Measurements from ENCODE around the gene RFTN1. TPM values are rescaled to one million over a fixed set of nuclear protein-coding genes. Genes with fewer than 3 reads are reported as not detected.

Gene RFTN1
- total and polyA plus RNA-seq, 2 donors (not counting 1 experiment from before 2014, with no cell fraction given): 35.1 to 35.5 TPM

GRCh38 chr3:16337856-16338540 is 175.5 kb downstream of the RFTN1 start:
- Histone ChIP-seq H3K27ac (ENCODE audit: insufficient read depth, low read length) (no peak overlapping the region), H3K4me2 (ENCODE audit: extremely low read depth, insufficient read depth, low read length) (no peak overlapping the region)

DNA sequence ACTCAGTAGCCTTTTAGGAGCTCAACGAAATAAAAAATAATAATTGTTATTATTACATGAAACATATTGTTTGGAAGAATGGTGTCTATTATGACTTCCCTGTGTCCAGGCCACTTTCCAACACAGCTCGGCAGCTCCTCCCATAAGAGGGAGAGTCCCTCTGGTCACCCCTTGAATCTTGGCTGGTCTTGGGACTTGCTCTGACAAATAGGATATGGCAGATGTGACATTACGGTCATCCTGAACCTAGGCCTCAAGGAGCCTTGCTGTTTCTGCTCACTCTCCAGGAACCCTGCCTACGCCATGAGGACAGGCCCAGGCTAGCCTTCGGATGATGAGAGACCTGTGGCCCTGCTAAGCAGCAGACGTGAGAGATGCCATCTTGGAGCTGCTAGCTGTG is 176.7 kb downstream of the RFTN1 start:
- no peak overlapping the region for H2AFZ ChIP-seq (ENCODE audit: low read length)
- no peak for DNase-seq (ENCODE audit: low read depth in 2 of 2)
- no peak overlapping the region for H3K4me2 ChIP-seq (ENCODE audit: extremely low read depth, insufficient read depth, low read length)
- no peaks in the 10 kb centered on the region for H4K20me1 ChIP-seq (ENCODE audit: control insufficient read depth, extremely low read depth, insufficient read depth, low read length)
- H3K36me3 ChIP-seq (ENCODE audit: control insufficient read depth, insufficient read depth, low read length): no peaks in the 10 kb centered on the region
- no peak overlapping the region for H3K4me3 ChIP-seq (replicated peaks in 1 of 4; ENCODE audit: control extremely low read depth in 1 of 4, insufficient read depth in 1 of 4, low read depth in 3 of 4, low read length in 4 of 4)
- no peak overlapping the region for H3K9ac ChIP-seq (ENCODE audit: insufficient read depth, low read length)
- no peaks in the 10 kb centered on the region for H3K9me3 ChIP-seq (ENCODE audit: control insufficient read depth, insufficient read depth, low read depth, low read length)
- no peak overlapping the region for H3K27ac ChIP-seq (ENCODE audit: insufficient read depth, low read length)
- no peaks in the 10 kb centered on the region for H3K79me2 ChIP-seq (ENCODE audit: control insufficient read depth, insufficient read depth, low read length)
- H3K27me3 ChIP-seq (ENCODE audit: control insufficient read depth, insufficient read depth, low read length): no peaks in the 10 kb centered on the region
- TF ChIP-seq, protein P1, sequence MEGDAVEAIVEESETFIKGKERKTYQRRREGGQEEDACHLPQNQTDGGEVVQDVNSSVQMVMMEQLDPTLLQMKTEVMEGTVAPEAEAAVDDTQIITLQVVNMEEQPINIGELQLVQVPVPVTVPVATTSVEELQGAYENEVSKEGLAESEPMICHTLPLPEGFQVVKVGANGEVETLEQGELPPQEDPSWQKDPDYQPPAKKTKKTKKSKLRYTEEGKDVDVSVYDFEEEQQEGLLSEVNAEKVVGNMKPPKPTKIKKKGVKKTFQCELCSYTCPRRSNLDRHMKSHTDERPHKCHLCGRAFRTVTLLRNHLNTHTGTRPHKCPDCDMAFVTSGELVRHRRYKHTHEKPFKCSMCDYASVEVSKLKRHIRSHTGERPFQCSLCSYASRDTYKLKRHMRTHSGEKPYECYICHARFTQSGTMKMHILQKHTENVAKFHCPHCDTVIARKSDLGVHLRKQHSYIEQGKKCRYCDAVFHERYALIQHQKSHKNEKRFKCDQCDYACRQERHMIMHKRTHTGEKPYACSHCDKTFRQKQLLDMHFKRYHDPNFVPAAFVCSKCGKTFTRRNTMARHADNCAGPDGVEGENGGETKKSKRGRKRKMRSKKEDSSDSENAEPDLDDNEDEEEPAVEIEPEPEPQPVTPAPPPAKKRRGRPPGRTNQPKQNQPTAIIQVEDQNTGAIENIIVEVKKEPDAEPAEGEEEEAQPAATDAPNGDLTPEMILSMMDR (conservative IDR thresholded peaks at IDR 0.05 in 1 of 2, IDR thresholded peaks at IDR 0.05 in 1 of 2; ENCODE audit: low read depth in 1 of 2, low read length in 2 of 2): no peak
- TF ChIP-seq EZH2 (IDR thresholded peaks at IDR 0.05; ENCODE audit: low read length, missing control alignments): no peak
- peaks cover 9% of the 10 kb centered on the region for H3K4me1 ChIP-seq (ENCODE audit: control insufficient read depth, extremely low read depth, insufficient read depth, low read length)

More at GRCh38 chr3:16337856-16338540, 175.5 kb downstream of the RFTN1 start:
- H3K36me3 ChIP-seq (ENCODE audit: control insufficient read depth, insufficient read depth, low read length): no peaks in the 10 kb centered on the region
- H3K4me1 ChIP-seq (ENCODE audit: control insufficient read depth, extremely low read depth, insufficient read depth, low read length): peaks cover 9% of the 10 kb centered on the region
- no peak for DNase-seq (ENCODE audit: low read depth in 2 of 2)
- H4K20me1 ChIP-seq (ENCODE audit: control insufficient read depth, extremely low read depth, insufficient read depth, low read length): no peaks in the 10 kb centered on the region
- H3K4me3 ChIP-seq (replicated peaks in 1 of 4; ENCODE audit: control extremely low read depth in 1 of 4, insufficient read depth in 1 of 4, low read depth in 3 of 4, low read length in 4 of 4): no peak overlapping the region
- TF ChIP-seq EZH2 (IDR thresholded peaks at IDR 0.05; ENCODE audit: low read length, missing control alignments): no peak
- TF ChIP-seq, protein P1 (conservative IDR thresholded peaks at IDR 0.05 in 1 of 2, IDR thresholded peaks at IDR 0.05 in 1 of 2; ENCODE audit: low read depth in 1 of 2, low read length in 2 of 2): no peak
- no peaks in the 10 kb centered on the region for H3K79me2 ChIP-seq (ENCODE audit: control insufficient read depth, insufficient read depth, low read length)
- H2AFZ ChIP-seq (ENCODE audit: low read length): no peak overlapping the region
- no peak overlapping the region for H3K9ac ChIP-seq (ENCODE audit: insufficient read depth, low read length)
- H3K27me3 ChIP-seq (ENCODE audit: control insufficient read depth, insufficient read depth, low read length): no peaks in the 10 kb centered on the region
- H3K9me3 ChIP-seq (ENCODE audit: control insufficient read depth, insufficient read depth, low read depth, low read length): no peaks in the 10 kb centered on the region

DNA sequence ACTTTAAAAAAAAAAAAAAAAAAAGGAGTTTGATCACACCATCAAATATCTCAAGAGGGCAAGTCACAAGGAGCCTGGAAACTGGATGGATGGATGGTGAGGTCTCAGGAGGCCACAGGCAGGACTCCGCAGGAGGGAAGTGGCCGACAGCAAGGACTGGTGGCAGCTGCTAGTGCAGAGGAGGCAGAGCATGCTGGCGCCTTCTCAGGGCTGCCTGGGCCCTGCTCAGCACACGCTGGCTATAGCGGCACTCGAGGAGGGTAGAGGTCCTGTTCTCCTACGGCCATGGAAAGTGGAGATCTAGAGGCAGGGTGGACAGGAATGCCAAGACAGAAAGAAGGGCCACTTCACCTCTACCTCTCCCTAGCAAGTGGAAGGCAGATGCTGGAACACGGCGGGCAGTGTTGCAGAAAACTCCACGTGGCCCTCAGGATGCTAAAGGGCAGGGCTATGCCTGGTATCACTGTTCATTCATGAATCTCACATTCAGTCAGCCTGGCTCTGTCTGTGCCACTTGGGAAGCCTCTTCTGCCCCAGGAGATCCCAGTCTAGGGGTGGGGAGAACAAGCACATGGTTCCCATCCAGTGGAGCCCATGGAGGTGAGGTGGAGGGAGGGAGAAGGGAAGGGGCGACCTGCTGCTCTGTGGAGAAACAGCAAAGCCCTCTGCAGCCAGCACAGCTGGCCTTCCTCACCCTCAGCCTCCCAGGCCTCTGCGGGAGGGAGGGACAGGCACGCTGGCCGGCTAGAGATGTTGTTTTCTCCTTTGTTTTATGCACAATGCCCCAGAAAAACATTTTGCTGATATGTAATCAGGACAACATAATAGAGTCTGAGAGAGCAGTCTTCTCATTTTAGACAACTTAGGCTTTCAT is 177.5 kb downstream of the RFTN1 start:
- Histone ChIP-seq H3K9ac (ENCODE audit: insufficient read depth, low read length) (no peak overlapping the region), H3K4me2 (ENCODE audit: extremely low read depth, insufficient read depth, low read length) (no peak overlapping the region), H3K9me3 (ENCODE audit: control insufficient read depth, insufficient read depth, low read depth, low read length) (no peaks in the 10 kb centered on the region), H3K27ac (ENCODE audit: insufficient read depth, low read length) (no peak overlapping the region), H3K4me1 (ENCODE audit: control insufficient read depth, extremely low read depth, insufficient read depth, low read length) (peaks cover 9% of the 10 kb centered on the region), H3K36me3 (ENCODE audit: control insufficient read depth, insufficient read depth, low read length) (no peaks in the 10 kb centered on the region), H3K27me3 (ENCODE audit: control insufficient read depth, insufficient read depth, low read length) (no peaks in the 10 kb centered on the region), H2AFZ (ENCODE audit: low read length) (no peak overlapping the region), H4K20me1 (ENCODE audit: control insufficient read depth, extremely low read depth, insufficient read depth, low read length) (no peaks in the 10 kb centered on the region), H3K4me3 (replicated peaks in 1 of 4; ENCODE audit: control extremely low read depth in 1 of 4, insufficient read depth in 1 of 4, low read depth in 3 of 4, low read length in 4 of 4) (no peak overlapping the region), H3K79me2 (ENCODE audit: control insufficient read depth, insufficient read depth, low read length) (no peaks in the 10 kb centered on the region)
- TF ChIP-seq, protein P1 (conservative IDR thresholded peaks at IDR 0.05 in 1 of 2, IDR thresholded peaks at IDR 0.05 in 1 of 2; ENCODE audit: low read depth in 1 of 2, low read length in 2 of 2): no peak
- TF ChIP-seq EZH2 (IDR thresholded peaks at IDR 0.05; ENCODE audit: low read length, missing control alignments): no peak
- DNase-seq (ENCODE audit: low read depth in 2 of 2): no peak
